ENCODE data around the gene CLEC2D.

CLEC2D gene

GRCh38 chr12:9718968-9719367 lies 49.5 kb downstream of the CLEC2D start:
- no peak for TF ChIP-seq CTCF (IDR thresholded peaks at IDR 0.05; ENCODE audit: low read depth, low read length)
- DNase-seq (ENCODE audit: extremely low read depth, low read depth), result no peak

GRCh38 chr12:9719790-9720189 lies 50.3 kb downstream of the CLEC2D start:
- DNase-seq (ENCODE audit: extremely low read depth, low read depth), result no peak
- no peak for TF ChIP-seq CTCF (IDR thresholded peaks at IDR 0.05; ENCODE audit: low read depth, low read length)

- no peak for TF ChIP-seq CTCF (IDR thresholded peaks at IDR 0.05; ENCODE audit: low read depth, low read length)
- DNase-seq (ENCODE audit: extremely low read depth, low read depth), result no peak
Measured at GRCh38 chr12:9721394-9722092, 52.0 kb downstream of the CLEC2D start.

GRCh38 chr12:9724023-9724422 lies 54.5 kb downstream of the CLEC2D start:
- TF ChIP-seq CTCF (IDR thresholded peaks at IDR 0.05; ENCODE audit: low read depth, low read length), result no peak
- no peak for DNase-seq (ENCODE audit: extremely low read depth, low read depth)

- TF ChIP-seq CTCF (IDR thresholded peaks at IDR 0.05; ENCODE audit: low read depth, low read length), result no peak
Measured at GRCh38 chr12:9725213-9725870, 55.8 kb downstream of the CLEC2D start.

GRCh38 chr12:9727813-9728212 lies 58.3 kb downstream of the CLEC2D start:
- DNase-seq (ENCODE audit: extremely low read depth, low read depth), result no peak
- no peak for TF ChIP-seq CTCF (IDR thresholded peaks at IDR 0.05; ENCODE audit: low read depth, low read length)

More at GRCh38 chr12:9725213-9725870, 55.8 kb downstream of the CLEC2D start:
- no peak for DNase-seq (ENCODE audit: extremely low read depth, low read depth)

- TF ChIP-seq CTCF (IDR thresholded peaks at IDR 0.05; ENCODE audit: low read depth, low read length), result no peak
- DNase-seq (ENCODE audit: extremely low read depth, low read depth), result no peak
Measured at GRCh38 chr12:9729082-9729481, 59.6 kb downstream of the CLEC2D start.
